ENCODE measurements around the gene AGRP.

DNA sequence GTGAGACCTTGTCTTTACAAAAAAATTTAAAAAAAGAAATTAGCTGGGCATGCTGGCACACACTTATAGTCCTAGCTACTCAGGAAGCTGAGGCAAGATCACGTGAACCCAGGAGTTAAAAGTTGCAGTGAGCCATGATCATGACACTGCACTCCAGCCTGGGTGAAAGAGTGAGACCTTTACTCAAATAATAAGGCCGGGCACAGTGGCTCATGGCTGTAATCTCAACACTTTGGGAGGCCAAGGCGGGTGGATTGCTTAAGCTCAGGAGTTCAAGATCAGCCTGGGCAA is 33.8 kb upstream of the AGRP start:
- TF ChIP-seq, protein P1, sequence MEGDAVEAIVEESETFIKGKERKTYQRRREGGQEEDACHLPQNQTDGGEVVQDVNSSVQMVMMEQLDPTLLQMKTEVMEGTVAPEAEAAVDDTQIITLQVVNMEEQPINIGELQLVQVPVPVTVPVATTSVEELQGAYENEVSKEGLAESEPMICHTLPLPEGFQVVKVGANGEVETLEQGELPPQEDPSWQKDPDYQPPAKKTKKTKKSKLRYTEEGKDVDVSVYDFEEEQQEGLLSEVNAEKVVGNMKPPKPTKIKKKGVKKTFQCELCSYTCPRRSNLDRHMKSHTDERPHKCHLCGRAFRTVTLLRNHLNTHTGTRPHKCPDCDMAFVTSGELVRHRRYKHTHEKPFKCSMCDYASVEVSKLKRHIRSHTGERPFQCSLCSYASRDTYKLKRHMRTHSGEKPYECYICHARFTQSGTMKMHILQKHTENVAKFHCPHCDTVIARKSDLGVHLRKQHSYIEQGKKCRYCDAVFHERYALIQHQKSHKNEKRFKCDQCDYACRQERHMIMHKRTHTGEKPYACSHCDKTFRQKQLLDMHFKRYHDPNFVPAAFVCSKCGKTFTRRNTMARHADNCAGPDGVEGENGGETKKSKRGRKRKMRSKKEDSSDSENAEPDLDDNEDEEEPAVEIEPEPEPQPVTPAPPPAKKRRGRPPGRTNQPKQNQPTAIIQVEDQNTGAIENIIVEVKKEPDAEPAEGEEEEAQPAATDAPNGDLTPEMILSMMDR (IDR thresholded peaks at IDR 0.05; ENCODE audit: low read depth, low read length, poor library complexity, severe bottlenecking) = no peak
- TF ChIP-seq EZH2phosphoT487 (IDR thresholded peaks at IDR 0.05; ENCODE audit: borderline replicate concordance, low read length) = no peak

All from DOHH2 (cell line).